ENCODE results near the gene CCDC88B. TPM values are rescaled to one million over a fixed set of nuclear protein-coding genes. Genes with fewer than 3 reads are reported as not detected.

CCDC88B gene
- total RNA-seq, 1 donor from 2014 or later = 0.30 TPM

- no peak overlapping the region for H3K4me3 Mint-ChIP-seq (ENCODE audit: unreplicated experiment)
- no peaks in the 10 kb centered on the region for H3K36me3 Mint-ChIP-seq (ENCODE audit: unreplicated experiment)
- no peak for DNase-seq (ENCODE audit: extremely low spot score, unreplicated experiment)
- no peak overlapping the region for H3K27ac Mint-ChIP-seq (ENCODE audit: unreplicated experiment)
- H3K27me3 Mint-ChIP-seq (ENCODE audit: unreplicated experiment) = peaks cover 33% of the 10 kb centered on the region
- no peaks in the 10 kb centered on the region for H3K4me1 Mint-ChIP-seq (ENCODE audit: unreplicated experiment)
- TF ChIP-seq CTCF (IDR thresholded peaks at IDR 0.05) = no peak
- H3K9me3 Mint-ChIP-seq (ENCODE audit: unreplicated experiment) = no peaks in the 10 kb centered on the region
Measured at GRCh38 chr11:64383580-64383979, 43.6 kb downstream of the CCDC88B start.

- Mint-ChIP-seq H3K4me3 (ENCODE audit: unreplicated experiment) (no peak overlapping the region), H3K36me3 (ENCODE audit: unreplicated experiment) (no peaks in the 10 kb centered on the region)
Measured at GRCh38 chr11:64384028-64384737, 44.2 kb downstream of the CCDC88B start.

GRCh38 chr11:64384981-64385944 lies 45.3 kb downstream of the CCDC88B start:
- Mint-ChIP-seq H3K27me3 (ENCODE audit: unreplicated experiment) (peaks cover 47% of the 10 kb centered on the region), H3K4me3 (ENCODE audit: unreplicated experiment) (no peak overlapping the region), H3K9me3 (ENCODE audit: unreplicated experiment) (no peaks in the 10 kb centered on the region), H3K4me1 (ENCODE audit: unreplicated experiment) (no peaks in the 10 kb centered on the region), H3K36me3 (ENCODE audit: unreplicated experiment) (no peaks in the 10 kb centered on the region), H3K27ac (ENCODE audit: unreplicated experiment) (no peak overlapping the region)
- no peak for DNase-seq (ENCODE audit: extremely low spot score, unreplicated experiment)
- TF ChIP-seq CTCF (IDR thresholded peaks at IDR 0.05) = no peak

More at GRCh38 chr11:64384028-64384737, 44.2 kb downstream of the CCDC88B start:
- DNase-seq (ENCODE audit: extremely low spot score, unreplicated experiment) = no peak
- Mint-ChIP-seq H3K9me3 (ENCODE audit: unreplicated experiment) (no peaks in the 10 kb centered on the region), H3K27me3 (ENCODE audit: unreplicated experiment) (peaks cover 38% of the 10 kb centered on the region), H3K4me1 (ENCODE audit: unreplicated experiment) (no peaks in the 10 kb centered on the region), H3K27ac (ENCODE audit: unreplicated experiment) (no peak overlapping the region)
- no peak for TF ChIP-seq CTCF (IDR thresholded peaks at IDR 0.05)

- TF ChIP-seq CTCF (IDR thresholded peaks at IDR 0.05) = no peak
- no peak for DNase-seq (ENCODE audit: extremely low spot score, unreplicated experiment)
- H3K4me3 Mint-ChIP-seq (ENCODE audit: unreplicated experiment) = no peak overlapping the region
- H3K27ac Mint-ChIP-seq (ENCODE audit: unreplicated experiment) = no peak overlapping the region
- H3K27me3 Mint-ChIP-seq (ENCODE audit: unreplicated experiment) = peaks cover 47% of the 10 kb centered on the region
- H3K36me3 Mint-ChIP-seq (ENCODE audit: unreplicated experiment) = no peaks in the 10 kb centered on the region
- no peaks in the 10 kb centered on the region for H3K4me1 Mint-ChIP-seq (ENCODE audit: unreplicated experiment)
- H3K9me3 Mint-ChIP-seq (ENCODE audit: unreplicated experiment) = no peaks in the 10 kb centered on the region
Measured at GRCh38 chr11:64385945-64386704, 46.1 kb downstream of the CCDC88B start.

All from osteocyte (in vitro differentiated cells).